GM10847 (cell line): ENCODE measurements around the gene HDAC4.

Experiments used
- POLR2A ChIP-seq: IDR thresholded peaks from 2 replicates; pipeline ENCODE4 v1.6.1; 2011; ENCODE audit not compliant: insufficient read length; ENCODE audit errors: extremely low read depth

The HDAC4 gene

DNA sequence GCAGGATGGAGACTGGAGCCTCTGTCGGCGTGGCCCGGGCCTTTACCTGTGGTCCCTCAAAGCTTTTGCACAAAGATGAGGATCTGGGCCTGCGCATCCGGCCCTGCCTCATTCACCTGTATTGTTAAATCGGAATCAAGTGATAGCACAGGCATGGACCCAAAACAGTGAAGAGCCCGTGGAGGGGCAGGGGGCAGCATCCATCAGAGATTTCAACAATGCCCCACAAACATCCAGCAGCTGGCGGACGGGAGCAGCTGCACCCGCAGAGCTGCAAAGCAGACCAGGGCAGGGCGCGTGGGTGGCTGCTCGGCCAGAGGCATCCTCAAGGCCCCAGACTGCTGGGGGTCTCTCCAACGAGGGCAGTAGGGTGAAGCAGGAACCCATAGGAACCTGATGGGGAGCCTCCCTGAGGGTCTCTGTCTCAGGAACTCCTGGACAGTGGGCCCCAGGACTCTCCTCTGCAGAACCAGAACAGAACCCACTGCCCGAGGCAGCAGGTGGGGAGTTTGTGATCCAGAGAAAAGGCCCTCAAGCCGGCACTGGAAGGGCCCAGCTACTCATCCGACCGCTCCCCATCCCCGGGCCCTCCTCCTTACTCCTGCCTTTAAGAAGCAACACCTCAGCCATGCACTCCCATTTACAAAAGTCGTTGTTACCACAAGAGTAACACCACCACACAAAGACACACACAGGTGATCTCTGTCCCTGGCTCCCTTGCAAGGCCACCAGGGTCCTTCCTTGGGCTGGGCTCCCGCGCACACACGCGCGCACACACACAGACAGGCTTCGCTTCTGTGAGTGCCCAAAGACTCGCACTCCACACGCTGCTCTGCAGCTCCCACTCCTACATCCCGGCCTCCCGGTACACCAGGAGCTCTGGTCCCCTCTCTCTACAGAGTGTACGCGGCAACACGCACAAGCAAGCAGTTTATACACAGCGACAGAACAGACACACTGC lies 28.8 kb downstream of the HDAC4 start:
- no peak for TF ChIP-seq POLR2A

DNA sequence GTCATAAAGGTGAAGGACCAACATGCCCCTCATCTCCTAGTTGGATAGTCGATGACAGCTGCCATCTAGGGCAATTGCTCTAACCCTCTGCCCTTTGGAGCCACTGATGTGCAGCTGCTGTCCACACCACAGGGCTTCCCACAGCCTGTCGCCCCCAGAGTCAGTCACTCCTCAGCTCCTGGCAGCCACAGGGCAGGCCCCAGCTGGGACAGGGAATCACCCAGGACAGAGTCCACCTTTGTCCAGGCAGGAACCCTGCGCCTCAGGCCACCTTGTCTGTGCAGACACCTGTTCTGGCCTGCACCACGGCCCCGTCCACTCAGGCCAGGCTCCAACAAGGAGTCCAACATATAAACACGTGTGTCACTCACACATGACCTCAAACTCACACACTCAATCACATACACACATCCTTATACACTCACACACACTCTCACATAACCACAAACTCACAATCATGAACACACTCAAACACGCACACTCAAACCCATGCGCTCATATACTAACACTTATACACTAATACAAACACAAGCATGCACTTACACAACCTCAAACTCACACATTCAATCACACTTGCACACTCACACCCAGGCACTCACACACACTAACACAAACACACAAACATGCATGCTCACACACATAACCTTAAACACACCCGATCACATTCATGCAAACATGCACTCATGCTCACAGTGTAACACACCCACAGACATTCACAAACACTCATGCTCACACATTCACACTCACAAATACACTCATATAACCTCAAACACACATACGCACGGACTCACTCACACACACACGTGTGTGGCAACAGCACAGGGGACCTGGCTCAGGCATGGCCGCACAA lies 29.7 kb downstream of the HDAC4 start:
- no peak for TF ChIP-seq POLR2A

DNA sequence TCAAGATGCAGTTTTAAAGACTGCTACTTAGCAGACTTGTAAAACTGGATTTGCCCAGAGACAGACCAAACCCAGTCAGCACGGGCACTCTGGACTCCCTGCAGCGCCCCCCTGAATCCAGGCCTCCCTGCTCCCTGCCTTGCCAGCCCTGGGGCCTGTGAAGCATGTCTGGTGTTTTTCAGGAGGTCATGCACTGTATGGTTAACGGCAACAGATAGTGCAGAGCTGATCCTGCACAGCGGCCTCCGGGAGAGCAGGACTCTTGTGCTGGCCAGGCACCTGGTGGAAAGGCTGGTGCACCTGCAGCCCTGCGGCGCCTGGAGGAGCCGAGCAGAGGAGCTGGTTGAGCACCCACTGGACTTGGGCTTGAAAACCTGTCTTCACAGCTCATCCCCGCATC lies 30.4 kb downstream of the HDAC4 start:
- no peak for TF ChIP-seq POLR2A

DNA sequence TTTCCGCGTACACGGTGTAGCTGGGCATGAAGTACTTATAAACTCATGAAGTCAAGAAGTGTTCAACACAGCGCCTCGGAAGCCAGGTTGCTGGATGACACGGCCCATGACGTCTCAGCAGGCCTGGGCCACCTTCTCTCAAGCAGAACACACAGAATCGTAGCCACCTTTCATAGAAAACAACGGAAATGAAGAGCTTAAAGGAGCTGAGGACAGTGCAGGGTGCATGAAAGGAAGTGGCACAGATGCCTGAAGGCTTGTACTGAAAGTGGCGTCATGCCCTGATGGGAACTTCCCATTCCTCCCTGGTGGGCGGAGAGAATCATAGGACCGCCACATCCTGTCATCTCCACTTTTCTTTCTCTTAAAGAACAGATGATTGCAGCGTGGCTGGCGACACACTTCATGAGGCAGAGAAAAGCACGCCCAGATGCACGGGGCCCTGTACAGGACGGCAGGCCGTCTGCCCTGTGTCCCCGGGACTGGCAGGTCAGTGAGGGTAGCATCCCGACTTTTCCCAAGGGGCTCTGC lies 31.1 kb downstream of the HDAC4 start:
- TF ChIP-seq POLR2A = no peak

GRCh38 chr2:239368906-239369552 lies 31.8 kb downstream of the HDAC4 start:
- TF ChIP-seq POLR2A = no peak

GRCh38 chr2:239368321-239368720 lies 32.5 kb downstream of the HDAC4 start:
- no peak for TF ChIP-seq POLR2A

DNA sequence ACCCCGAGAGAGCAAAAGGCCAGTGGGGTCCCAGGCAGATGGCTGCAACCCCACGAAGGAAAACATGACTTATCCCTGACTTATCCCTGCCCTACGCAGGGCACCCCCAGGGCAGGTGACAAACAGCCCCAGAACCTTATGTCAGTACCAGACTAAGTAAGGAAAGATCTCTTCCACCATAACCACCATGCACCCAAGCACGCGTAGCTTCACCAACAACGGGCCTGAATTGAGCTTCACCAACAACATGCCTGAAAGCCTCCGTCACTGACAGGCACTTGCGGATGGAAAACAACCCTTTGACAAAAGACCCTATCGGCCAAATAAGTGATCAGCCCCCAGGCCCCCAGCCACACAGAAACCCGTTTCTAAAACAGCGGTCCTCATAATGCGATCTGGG lies 34.1 kb downstream of the HDAC4 start:
- no peak for TF ChIP-seq POLR2A

GRCh38 chr2:239365782-239366435 lies 34.9 kb downstream of the HDAC4 start:
- TF ChIP-seq POLR2A = no peak

- no peak for TF ChIP-seq POLR2A
Measured at GRCh38 chr2:239365071-239365781, 35.6 kb downstream of the HDAC4 start.

DNA sequence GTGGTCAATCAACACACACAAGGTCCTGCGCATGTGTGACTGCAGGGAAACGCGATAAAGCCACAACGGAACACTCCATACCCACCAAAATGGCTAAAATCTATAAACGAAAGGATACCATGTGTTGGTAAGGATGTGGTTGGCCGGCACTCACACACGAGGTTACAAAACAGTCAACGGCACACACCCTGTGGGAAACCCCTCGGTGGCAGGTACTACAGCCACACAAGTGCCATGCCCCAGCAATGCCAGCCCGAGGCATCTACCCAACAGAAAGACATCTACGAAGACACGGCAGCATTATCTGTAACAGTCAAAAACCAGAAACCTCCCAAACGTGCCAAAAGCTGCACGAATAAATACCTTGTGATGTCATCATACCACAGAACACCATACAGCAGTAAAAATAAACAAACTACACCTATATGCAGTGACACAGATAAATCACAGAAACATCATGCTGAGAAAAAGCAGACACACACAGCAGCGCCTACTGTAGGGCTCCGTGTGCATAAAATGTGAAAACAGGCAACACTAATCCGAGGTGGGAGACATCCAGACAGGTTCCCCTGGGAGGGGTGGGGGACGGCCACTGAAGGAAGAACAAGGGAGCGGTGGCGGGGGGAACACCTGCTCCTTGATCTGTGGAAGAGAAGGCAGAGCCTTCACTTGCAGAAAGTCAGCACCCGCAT lies 36.7 kb downstream of the HDAC4 start:
- no peak for TF ChIP-seq POLR2A

DNA sequence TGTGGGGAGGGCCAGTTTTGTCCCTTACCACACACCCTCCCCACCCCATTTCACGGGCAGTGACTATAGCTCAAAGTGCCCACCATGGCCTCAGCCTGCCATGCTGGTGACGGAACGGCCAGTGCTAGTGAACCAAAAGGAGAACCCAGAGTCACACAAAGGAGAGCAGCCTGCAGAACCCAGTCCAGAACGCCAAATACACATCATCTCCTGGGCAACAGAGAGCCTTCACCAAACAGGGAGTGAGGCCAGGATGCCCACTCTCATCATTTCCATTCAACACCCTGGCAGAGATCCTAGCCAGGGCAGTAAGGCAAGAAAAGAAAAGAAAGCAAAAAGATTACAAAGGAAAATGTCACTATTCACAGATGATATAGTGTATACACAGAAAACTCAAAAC lies 38.3 kb downstream of the HDAC4 start:
- TF ChIP-seq POLR2A = no peak

- no peak for TF ChIP-seq POLR2A
Measured at GRCh38 chr2:239361311-239361642, 39.5 kb downstream of the HDAC4 start.

DNA sequence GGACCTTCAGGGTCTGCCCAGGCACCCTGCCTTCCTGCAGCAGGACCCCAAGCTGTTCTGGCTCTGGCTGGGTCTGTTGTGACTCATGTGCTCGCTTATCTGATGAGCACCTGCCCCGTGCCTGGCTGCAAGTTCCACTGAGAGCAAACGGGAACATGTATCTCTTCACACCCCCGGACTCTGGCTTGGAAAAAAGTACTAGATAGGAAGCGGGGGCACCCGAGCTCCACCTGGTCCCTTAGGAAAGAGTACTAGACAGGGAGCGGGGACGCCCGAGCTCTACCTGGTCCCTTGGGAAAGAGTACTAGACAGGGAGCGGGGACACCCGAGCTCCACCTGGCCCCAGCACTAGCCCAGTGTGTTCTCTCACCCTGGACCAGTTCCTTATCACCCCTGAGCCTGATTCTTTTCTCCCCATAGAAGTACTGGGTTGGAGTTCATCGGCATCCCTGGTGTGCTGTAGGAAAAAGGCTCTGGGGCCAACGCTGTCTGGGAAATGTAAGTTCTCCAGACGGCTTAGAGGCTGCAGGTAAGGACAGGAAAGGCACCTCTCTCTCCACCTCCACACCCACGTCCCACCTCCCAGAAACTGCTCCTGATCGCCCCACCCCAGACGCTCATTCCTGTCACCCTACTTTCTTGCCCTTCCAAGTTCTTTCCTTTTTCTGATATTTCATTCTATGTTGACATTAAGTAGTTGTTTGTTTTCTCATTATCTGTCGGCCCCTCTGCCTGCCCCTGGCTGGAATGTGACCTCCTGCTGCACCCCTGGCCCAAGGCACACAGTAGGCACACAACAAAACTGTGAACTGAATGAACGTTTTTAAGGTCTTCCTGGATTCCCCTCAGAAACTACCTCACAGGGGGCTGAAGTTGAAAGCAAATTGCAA lies 40.2 kb downstream of the HDAC4 start:
- TF ChIP-seq POLR2A = no peak
